K562 (cell line): ENCODE data around the gene APCDD1L. TPM values are rescaled to one million over a fixed set of nuclear protein-coding genes. Genes with fewer than 3 reads are reported as not detected.

Experiments
- ATAC-seq: fragments of 200-7000 bp; cut with Tn5 transposase; 3 replicates; pipeline ENCODE4 v1.9.1; 2020; ENCODE audit warnings: moderate library complexity
- BruUV-seq: library from RNA; stranded (reverse); fragments of 400-500 nt; replicated peaks from 2 replicates; lab custom pipeline; 2021; lab: Mats Ljungman, UMichigan
- CTCF ChIA-PET: fragments of 300-600 bp; formaldehyde crosslinking; extraction: SDS; loops from one replicate; lab custom pipeline; 2021; ENCODE audit warnings: low intra/inter-chr PET ratio; lab: Yijun Ruan, JAX
- POLR2A ChIA-PET: fragments of 300-600, 350-650 bp; sonication (Branson Sonifier 250); formaldehyde crosslinking; extraction: SDS; loops from one replicate; lab custom pipeline; 2021; ENCODE audit warnings: antibody characterized with exemption, inconsistent platforms; lab: Yijun Ruan, JAX
- DNase-seq, 4 experiments: peaks; one replicate each; pipeline versions ENCODE4 v3.0.0 to v3.0.0-alpha.2; 2011 to 2018; ENCODE audit warnings: low spot score in 3 of 4, mixed read lengths in 3 of 4; ENCODE audit errors: extremely low read depth in 1 of 4
- FAIRE-seq: peaks from 2 replicates; lab custom pipeline; 2011; peaks lifted over from hg19 to GRCh38; lab: Jason Lieb, UNC
- H2AFZ ChIP-seq: 2 replicates; pipeline ENCODE4 v1.6.0; 2011; ENCODE audit warnings: low read depth, low read length, control low read depth, inconsistent platforms
- H3K27ac ChIP-seq: fragments of 200-600 bp; 3 replicates; pipeline ENCODE4 v1.8.0; 2011; ENCODE audit warnings: low read depth, mild to moderate bottlenecking, control low read depth, inconsistent platforms, low read length, moderate library complexity, mixed read lengths; ENCODE audit errors: extremely low read depth
- H3K27me3 ChIP-seq, 2 experiments: fragments of 300-600 bp in 1 of 2; 2 replicates in 1 of 2; 3 replicates in 1 of 2; pipeline versions ENCODE4 v1.6.0 to v1.8.0; 2011; ENCODE audit warnings: inconsistent platforms in 2 of 2, low read length in 2 of 2, mild to moderate bottlenecking in 1 of 2, mixed read lengths in 1 of 2, moderate library complexity in 1 of 2; ENCODE audit not compliant: control insufficient read depth in 2 of 2, insufficient read depth in 2 of 2
- H3K36me3 ChIP-seq: fragments of 300-600 bp; 3 replicates; pipeline ENCODE4 v1.8.0; 2011; ENCODE audit warnings: mild to moderate bottlenecking, low read length, inconsistent platforms; ENCODE audit not compliant: control insufficient read depth, insufficient read depth
- H3K4me1 ChIP-seq, 2 experiments: fragments of 200-600 bp in 1 of 2; replicated peaks in 1 of 2; 2 replicates in 1 of 2; 3 replicates in 1 of 2; pipeline versions ENCODE4 v1.5.1 to v1.8.0; 2011; ENCODE audit warnings: inconsistent platforms in 2 of 2, low read length in 2 of 2, mild to moderate bottlenecking in 1 of 2, mixed read lengths in 1 of 2, moderate library complexity in 1 of 2; ENCODE audit not compliant: control insufficient read depth in 2 of 2, insufficient read depth in 2 of 2
- H3K4me2 ChIP-seq: 2 replicates; pipeline ENCODE4 v1.6.1; 2011; ENCODE audit warnings: low read length, control low read depth, inconsistent platforms, mixed read lengths; ENCODE audit not compliant: insufficient read depth
- H3K4me3 ChIP-seq: fragments of 200-600 bp; sonication (generic), shearing (Covaris generic); 2 replicates; pipeline ENCODE4 v1.5.1; 2016; ENCODE audit warnings: control low read depth, inconsistent platforms
- H3K79me2 ChIP-seq: fragments of 200-600 bp; 3 replicates; pipeline ENCODE4 v1.8.0; 2011; ENCODE audit warnings: low read length, inconsistent platforms; ENCODE audit not compliant: control insufficient read depth, insufficient read depth
- H3K9ac ChIP-seq, 2 experiments: 2 replicates each; pipeline versions ENCODE4 v1.6.0 to v1.6.1; 2011; ENCODE audit warnings: low read depth in 2 of 2, low read length in 2 of 2, control low read depth in 1 of 2, inconsistent platforms in 1 of 2, mild to moderate bottlenecking in 1 of 2, mixed read lengths in 1 of 2; ENCODE audit not compliant: insufficient read depth in 1 of 2
- H3K9me1 ChIP-seq: one replicate; pipeline ENCODE4 v1.6.0; 2011; ENCODE audit warnings: inconsistent platforms, mild to moderate bottlenecking, low read length, moderate library complexity; ENCODE audit not compliant: control insufficient read depth, insufficient read depth
- H3K9me3 ChIP-seq: replicated peaks from 2 replicates; pipeline ENCODE4 v1.5.1; 2011; ENCODE audit warnings: low read depth, low read length, inconsistent platforms; ENCODE audit not compliant: control insufficient read depth, insufficient read depth
- H4K20me1 ChIP-seq: replicated peaks from 2 replicates; pipeline ENCODE4 v1.6.1; 2011; ENCODE audit warnings: low read length, inconsistent platforms, mixed read lengths; ENCODE audit not compliant: control insufficient read depth, insufficient read depth
- ARID1B ChIP-seq: fragments of 450-650 bp; IDR thresholded peaks from 2 replicates; pipeline ENCODE4 v1.6.1; 2016; ENCODE audit warnings: antibody characterized with exemption, mild to moderate bottlenecking, inconsistent platforms
- BCOR ChIP-seq: fragments of 450-650 bp; IDR thresholded peaks from 2 replicates; pipeline ENCODE4 v1.6.1; 2016
- CBX1 ChIP-seq: sonication (generic); IDR thresholded peaks from 2 replicates; pipeline ENCODE4 v1.6.1; 2016; ENCODE audit warnings: antibody characterized with exemption, low read depth, mild to moderate bottlenecking
- FOXA1 ChIP-seq: fragments of 450-650 bp; IDR thresholded peaks from 2 replicates; pipeline ENCODE4 v1.6.1; 2016; ENCODE audit warnings: mild to moderate bottlenecking, borderline replicate concordance
- HNRNPL ChIP-seq: fragments of 200-400 bp; formaldehyde crosslinking; IDR thresholded peaks from 2 replicates; pipeline ENCODE4 v1.6.1; 2017; ENCODE audit warnings: low read depth, mild to moderate bottlenecking, low read length
- MEF2A ChIP-seq: IDR thresholded peaks from 2 replicates; pipeline ENCODE4 v1.6.1; 2011; ENCODE audit warnings: low read depth, mild to moderate bottlenecking, low read length, moderate library complexity; ENCODE audit not compliant: control insufficient read depth
- RAD51 ChIP-seq: fragments of 450-650 bp; IDR thresholded peaks from 2 replicates; pipeline ENCODE4 v1.7.1; 2016; ENCODE audit warnings: low read depth, mild to moderate bottlenecking, borderline replicate concordance
- RBM25 ChIP-seq: fragments of 200-400 bp; formaldehyde crosslinking; IDR thresholded peaks from 2 replicates; pipeline ENCODE4 v1.6.1; 2018; ENCODE audit warnings: low read length, low read depth, moderate library complexity; ENCODE audit not compliant: severe bottlenecking
- ZFP1 ChIP-seq: fragments of 450-650 bp; formaldehyde crosslinking; IDR thresholded peaks from 2 replicates; pipeline ENCODE4 v1.4.0; 2020; ENCODE audit warnings: mild to moderate bottlenecking, mixed read lengths
- ZNF57 ChIP-seq: fragments of 450-650 bp; formaldehyde crosslinking; IDR thresholded peaks from 2 replicates; pipeline ENCODE4 v1.4.0; 2020; ENCODE audit warnings: mild to moderate bottlenecking, moderate library complexity
- WGBS: fragments of 100-300 bp; shearing (Covaris generic); methylation state at CpG from one replicate; pipeline ENCODE4 v1.1.6; 2016; ENCODE audit warnings: low coverage, mixed read lengths; ENCODE audit not compliant: insufficient coverage; ENCODE audit errors: missing lambda C conversion rate; 5-methylcytosine and 5-hydroxymethylcytosine counted together
- in situ Hi-C: fragments of 300-500 bp; cut with MboI; formaldehyde crosslinking; loops from 4 replicates; pipeline ENCODE4 v1.15.0; 2018; ENCODE audit warnings: inconsistent platforms, mixed read lengths
- intact Hi-C: fragments of 100-400 bp; cut with micrococcal nuclease; formaldehyde crosslinking; loops from 2 replicates; pipeline ENCODE4 v1.14.2; 2022
- polyA plus RNA-seq, 8 experiments: library from polyadenylated mRNA; depleted of rRNA in 4 of 8; stranded (reverse) in 5 of 8; unstranded in 3 of 8; fragments of >200 nt; fragmentation: Nextera tagmentation in 2 of 8; fragmentation: Illumina TruSeq in 1 of 8; extraction: Ambion mirVana in 2 of 8; extraction: Trizol in 1 of 8; gene quantifications; 2 replicates each; pipeline versions ENCODE4 v1.2.1 to v1.2.3, GENCODE V29; 2011 to 2014; ENCODE audit warnings: inconsistent platforms in 1 of 8, missing spikeins in 1 of 8
- total RNA-seq, 7 experiments: library from RNA; depleted of rRNA in 6 of 7; stranded (reverse); fragments of >200 nt in 6 of 7; fragmentation: Illumina TruSeq in 2 of 7; extraction: Trizol in 2 of 7; gene quantifications; 2 replicates each; pipeline versions ENCODE4 v1.2.1 to v1.2.3, GENCODE V29; 2011 to 2021; ENCODE audit warnings: low replicate concordance in 1 of 7
- TF ChIP-seq, protein P1 (sequence below): fragments of 250-450 bp; sonication (Bioruptor Pico); IDR thresholded peaks from 2 replicates; pipeline ENCODE4 v1.5.0; 2021; ENCODE audit warnings: mild to moderate bottlenecking, moderate library complexity
- TF ChIP-seq, protein P2 (sequence below): sonication (generic); formaldehyde crosslinking; IDR thresholded peaks from 2 replicates; pipeline ENCODE4 v1.8.0; 2022; ENCODE audit warnings: missing genetic modification reagents, mild to moderate bottlenecking, moderate library complexity, borderline replicate concordance

Gene APCDD1L
- total and polyA plus RNA-seq, 9 of the 15 experiments (the other 6 are each of a cell fraction or from before 2014, with no cell fraction given): not detected

DNA sequence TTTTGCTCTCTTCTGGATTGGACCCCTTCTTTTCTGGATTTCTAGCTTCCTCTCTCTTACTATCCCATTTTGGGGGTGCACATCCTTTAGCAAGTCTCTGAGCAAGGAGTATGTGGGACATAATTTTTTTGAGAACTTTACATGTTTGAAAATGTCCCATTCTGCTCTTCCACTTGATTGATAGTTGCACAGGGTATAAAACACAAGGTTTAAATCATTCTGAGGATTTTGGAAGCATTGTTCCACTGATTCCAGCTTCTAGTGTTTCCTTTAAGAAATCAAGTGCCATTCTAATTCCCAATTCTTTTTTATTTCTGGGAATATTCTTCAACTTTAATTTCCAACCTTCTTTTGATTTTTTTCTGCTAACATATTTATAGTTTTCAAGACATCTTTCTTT lies 60.7 kb downstream of the APCDD1L start:
- no peaks in the 10 kb centered on the region for H3K79me2 ChIP-seq
- H3K9me3 ChIP-seq: no peaks in the 10 kb centered on the region
- intact Hi-C loops (no loop called here), in situ Hi-C loops (no loop called here)
- POLR2A ChIA-PET: no interaction called here
- H3K4me1 ChIP-seq: no peaks in the 10 kb centered on the region
- CTCF ChIA-PET: no interaction called here
- TF ChIP-seq RAD51 (no peak), ZFP1 (CRISPR knock-in tag) (peak; percentile 81)
- H3K27ac ChIP-seq: no peak overlapping the region
- ATAC-seq (no peak), FAIRE-seq (no peak), DNase-seq (no peak)
- H4K20me1 ChIP-seq: no peaks in the 10 kb centered on the region
- H3K9me1 ChIP-seq: peaks cover 4% of the 10 kb centered on the region
- H2AFZ ChIP-seq: no peak overlapping the region
- no peak overlapping the region for H3K9ac ChIP-seq
- H3K27me3 ChIP-seq: no peaks in the 10 kb centered on the region
- no TSS peak for BruUV-seq
- H3K4me2 ChIP-seq: no peak overlapping the region
- H3K4me3 ChIP-seq: no peak overlapping the region
- H3K36me3 ChIP-seq: peaks cover 7% of the 10 kb centered on the region; the same call in 1 of the 3 replicates

DNA sequence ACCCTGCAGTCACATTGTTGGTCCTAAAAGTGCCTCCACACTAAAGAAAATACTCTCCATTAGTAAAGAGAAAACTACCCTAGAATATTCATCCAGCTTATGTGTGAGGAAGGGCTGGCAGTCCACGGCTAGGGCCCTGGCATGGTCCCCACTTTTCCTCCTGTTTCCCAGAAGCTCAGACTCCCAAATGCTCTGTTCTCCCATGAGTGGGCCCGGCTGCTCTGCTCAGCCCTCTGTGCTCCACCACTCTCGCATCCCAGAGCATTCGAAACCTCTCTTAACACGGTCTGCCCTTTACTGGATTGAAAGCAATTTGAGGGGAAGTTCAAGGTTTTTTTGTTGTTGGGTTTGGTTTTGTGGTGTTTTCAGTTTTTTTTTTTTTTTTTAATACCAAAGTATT lies 61.8 kb downstream of the APCDD1L start:
- 84% methylated on average over 5 of the region's 5 CpGs for WGBS
- Histone ChIP-seq H3K4me1 (no peaks in the 10 kb centered on the region), H3K4me3 (no peak overlapping the region), H4K20me1 (no peaks in the 10 kb centered on the region), H3K36me3 (peaks cover 16% of the 10 kb centered on the region; the same call in 2 of the 3 replicates), H3K4me2 (no peak overlapping the region), H3K9ac (no peak overlapping the region), H3K9me1 (peaks cover 2% of the 10 kb centered on the region), H3K79me2 (no peaks in the 10 kb centered on the region), H3K9me3 (no peaks in the 10 kb centered on the region), H2AFZ (no peak overlapping the region), H3K27ac (no peak overlapping the region), H3K27me3 (no peaks in the 10 kb centered on the region)
- ChIA-PET POLR2A (interaction anchor here (0.6 to 1.6 kb wide), 3 partner anchors 9 to 335 kb away, joined by 3 to 7 read pairs (median 5); no protein-coding TSS in a partner anchor), CTCF (no interaction called here)
- in situ Hi-C loops (no loop called here), intact Hi-C loops (no loop called here)
- FAIRE-seq (no peak), ATAC-seq (no peak), DNase-seq (no peak)
- TSS peak; percentile 20 for BruUV-seq
- no peak for TF ChIP-seq ARID1B
- TF ChIP-seq ZNF57 (CRISPR knock-in tag): no peak
- no peak for TF ChIP-seq MEF2A
- no peak for TF ChIP-seq RBM25
- no peak for TF ChIP-seq CBX1
- TF ChIP-seq, protein P1, sequence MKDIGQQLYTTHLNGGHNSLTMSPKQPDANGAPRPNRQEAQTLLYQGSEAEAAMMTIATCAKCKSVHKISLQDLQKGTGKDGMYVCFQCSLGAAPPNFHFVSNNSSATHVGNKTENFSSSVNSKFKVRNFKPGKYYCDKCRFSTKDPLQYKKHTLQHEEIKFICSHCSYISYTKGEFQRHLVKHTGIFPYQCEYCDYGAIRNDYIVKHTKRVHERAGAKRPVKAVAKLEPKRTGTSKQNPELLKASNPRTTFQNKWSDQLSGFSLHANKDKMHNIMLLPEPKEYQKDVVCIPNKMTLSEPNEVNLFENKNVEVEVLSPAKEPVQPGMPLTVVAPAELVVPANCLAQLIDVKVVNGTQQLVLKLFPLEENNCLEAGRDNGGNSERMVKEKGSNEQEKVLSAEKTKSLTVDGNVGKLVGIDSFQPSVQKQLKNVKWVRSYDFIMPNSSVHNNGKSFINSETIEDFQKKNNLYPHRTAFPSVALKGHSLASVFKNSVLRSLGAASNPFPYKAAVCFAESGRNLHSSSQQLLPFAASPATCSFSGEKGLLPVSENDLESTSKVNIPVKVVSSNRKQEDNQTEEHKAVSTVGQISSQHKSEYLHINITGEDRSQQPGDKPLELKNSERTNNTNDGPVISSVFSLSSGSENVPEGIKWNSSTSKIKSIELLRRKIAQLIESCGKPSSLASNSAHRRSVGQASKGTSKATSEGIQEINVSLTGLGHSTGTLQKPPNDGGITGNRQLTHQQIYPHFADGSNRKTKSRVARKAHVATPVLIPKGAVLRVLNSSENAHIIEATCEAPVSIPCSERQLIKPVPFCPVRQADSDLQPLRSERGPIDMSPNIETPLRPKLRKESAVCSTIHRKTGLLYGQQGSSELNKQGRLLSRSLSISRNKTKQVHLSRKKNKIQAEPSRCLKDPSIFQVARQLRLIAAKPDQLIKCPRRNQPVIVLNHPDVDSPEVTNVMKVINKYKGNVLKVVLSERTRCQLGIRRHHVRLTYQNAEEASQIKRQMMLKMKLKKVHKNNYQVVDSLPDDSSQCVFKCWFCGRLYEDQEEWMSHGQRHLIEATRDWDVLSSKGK (CRISPR knock-in tag): no peak
- TF ChIP-seq HNRNPL: no peak
- no peak for TF ChIP-seq BCOR
- TF ChIP-seq, protein P2, sequence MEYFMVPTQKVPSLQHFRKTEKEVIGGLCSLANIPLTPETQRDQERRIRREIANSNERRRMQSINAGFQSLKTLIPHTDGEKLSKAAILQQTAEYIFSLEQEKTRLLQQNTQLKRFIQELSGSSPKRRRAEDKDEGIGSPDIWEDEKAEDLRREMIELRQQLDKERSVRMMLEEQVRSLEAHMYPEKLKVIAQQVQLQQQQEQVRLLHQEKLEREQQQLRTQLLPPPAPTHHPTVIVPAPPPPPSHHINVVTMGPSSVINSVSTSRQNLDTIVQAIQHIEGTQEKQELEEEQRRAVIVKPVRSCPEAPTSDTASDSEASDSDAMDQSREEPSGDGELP (CRISPR knock-in tag): no peak
- no peak for TF ChIP-seq FOXA1
